Muscle layer of duodenum (tissue), 2 donors: ENCODE measurements around the gene DPP6.

Source experiments
- H3K27ac ChIP-seq: one replicate; pipeline ENCODE4 v1.7.0; 2013; ENCODE audit warnings: mild to moderate bottlenecking, low read length
- H3K27me3 ChIP-seq: one replicate; pipeline ENCODE4 v1.7.0; 2013; ENCODE audit warnings: low read depth, mild to moderate bottlenecking, control low read depth, low read length
- H3K36me3 ChIP-seq, 2 donors: one replicate each; pipeline ENCODE4 v1.7.0; 2013; ENCODE audit warnings: low read length in 2 of 2, control low read depth in 1 of 2, mild to moderate bottlenecking in 1 of 2; ENCODE audit not compliant: insufficient read depth in 2 of 2, control insufficient read depth in 1 of 2
- H3K4me1 ChIP-seq, 2 donors: one replicate each; pipeline ENCODE4 v1.7.0; 2013; ENCODE audit warnings: low read length in 2 of 2, mild to moderate bottlenecking in 2 of 2, control low read depth in 1 of 2, moderate library complexity in 1 of 2; ENCODE audit not compliant: insufficient read depth in 2 of 2, control insufficient read depth in 1 of 2
- H3K4me3 ChIP-seq, 2 donors: one replicate each; pipeline ENCODE4 v1.7.0; 2013; ENCODE audit warnings: low read length in 2 of 2, low read depth in 1 of 2, mild to moderate bottlenecking in 1 of 2
- H3K9me3 ChIP-seq, 2 donors: one replicate each; pipeline ENCODE4 v1.7.0; 2013; ENCODE audit warnings: low read length in 2 of 2, control low read depth in 1 of 2, mild to moderate bottlenecking in 1 of 2; ENCODE audit not compliant: control insufficient read depth in 1 of 2
- donor health status: healthy.

Gene DPP6

DNA sequence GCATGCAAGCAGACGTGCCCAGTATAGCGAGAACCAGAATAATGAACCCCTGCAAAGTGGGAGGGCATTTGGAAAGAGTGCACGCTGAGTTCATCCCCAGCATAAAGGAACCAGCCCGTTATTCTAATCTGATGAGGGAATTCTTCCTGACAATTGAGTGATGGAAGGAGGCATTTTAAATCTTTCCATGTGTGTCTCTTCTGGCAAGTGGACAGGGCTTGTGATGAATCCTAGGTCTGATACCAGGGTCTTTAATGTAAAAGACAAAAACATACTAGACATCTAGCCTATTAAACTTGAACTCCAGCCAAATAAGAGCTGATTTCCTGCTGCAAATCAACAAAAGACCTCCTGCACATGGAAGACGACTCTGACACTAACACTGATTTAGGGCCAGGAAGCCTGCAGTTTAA, 301.2 kb downstream of the DPP6 start:
- H3K9me3 ChIP-seq = peaks cover 0 to 4% of the 10 kb centered on the region in 2 donors
- no peak overlapping the region for H3K27ac ChIP-seq
- no peaks in the 10 kb centered on the region for H3K36me3 ChIP-seq
- H3K4me1 ChIP-seq = no peaks in the 10 kb centered on the region
- no peaks in the 10 kb centered on the region for H3K27me3 ChIP-seq
- H3K4me3 ChIP-seq = no peak overlapping the region

DNA sequence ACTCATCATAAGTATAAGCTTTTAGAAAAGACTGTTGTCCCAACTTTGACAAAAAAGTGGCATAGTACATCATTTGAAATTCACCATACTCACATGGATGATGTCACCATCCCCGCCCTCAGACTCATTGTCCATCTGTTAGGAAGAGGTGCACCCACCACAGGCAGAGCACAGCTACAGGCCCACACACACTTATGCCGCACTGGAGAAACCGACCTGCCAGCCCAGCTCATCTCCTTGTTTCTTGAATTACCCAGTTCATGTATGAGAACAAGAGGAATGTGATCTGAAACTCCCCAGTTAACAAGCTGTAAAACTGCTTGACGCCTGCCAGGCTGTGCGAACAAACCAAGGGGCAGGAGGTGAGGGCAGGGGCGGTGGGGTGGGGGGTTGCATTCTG, 312.0 kb downstream of the DPP6 start:
- Histone ChIP-seq H3K9me3 (no peaks in the 10 kb centered on the region), H3K4me3 (no peak overlapping the region), H3K4me1 (no peaks in the 10 kb centered on the region), H3K27ac (no peak overlapping the region), H3K27me3 (no peaks in the 10 kb centered on the region), H3K36me3 (no peaks in the 10 kb centered on the region)

DNA sequence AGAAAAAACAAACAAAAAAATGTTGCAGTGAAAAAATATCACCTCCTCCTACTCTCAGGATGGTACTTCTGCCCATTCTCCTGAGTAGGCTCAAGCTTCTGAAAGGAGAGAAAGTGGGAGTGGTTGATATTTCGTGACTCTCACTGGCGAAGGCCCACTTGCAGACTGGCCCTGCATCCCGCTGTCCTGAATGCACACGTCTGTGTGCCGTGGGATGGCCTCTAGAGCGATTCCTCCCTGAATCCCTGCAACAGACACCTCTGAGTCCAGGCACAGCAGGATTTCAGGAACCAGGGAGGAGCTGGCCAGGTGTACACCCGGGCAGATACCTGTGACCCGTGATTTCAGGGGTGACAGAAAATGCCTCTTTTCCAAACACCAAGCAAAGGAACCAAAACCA, 319.2 kb downstream of the DPP6 start:
- H3K4me1 ChIP-seq = no peaks in the 10 kb centered on the region
- no peaks in the 10 kb centered on the region for H3K27me3 ChIP-seq
- no peak overlapping the region for H3K4me3 ChIP-seq
- H3K36me3 ChIP-seq = no peaks in the 10 kb centered on the region
- no peak overlapping the region for H3K27ac ChIP-seq
- peaks cover 0 to 11% of the 10 kb centered on the region in 2 donors for H3K9me3 ChIP-seq

DNA sequence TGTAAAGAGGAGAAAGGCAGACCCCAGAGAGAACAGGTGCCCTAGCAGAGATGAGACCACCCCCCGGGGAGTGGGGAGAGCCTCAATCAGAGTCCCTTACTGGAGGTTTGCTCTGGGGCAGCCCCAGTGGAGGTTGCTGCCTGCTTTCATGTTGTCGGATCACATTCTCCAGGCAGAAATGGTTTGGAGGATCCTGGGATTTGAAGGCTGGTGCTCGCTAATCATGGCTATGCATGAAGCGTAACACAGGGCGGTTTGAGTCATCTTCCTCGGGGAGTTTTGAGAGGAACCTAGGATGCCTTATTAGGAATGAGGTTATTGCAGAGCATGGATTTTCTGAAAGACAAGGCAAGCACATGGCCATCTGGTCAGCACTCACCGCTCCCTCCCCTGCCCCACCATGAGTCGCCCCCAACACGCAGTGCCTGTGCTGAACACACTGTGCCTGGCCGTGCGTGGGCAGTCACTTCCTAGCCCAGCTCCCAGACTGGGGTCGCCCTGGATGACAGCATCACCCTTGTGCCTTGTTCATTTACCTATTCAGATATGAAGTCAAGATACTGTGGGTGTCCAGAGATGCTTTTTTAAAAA, 319.9 kb downstream of the DPP6 start:
- H3K9me3 ChIP-seq = peaks cover 0 to 11% of the 10 kb centered on the region in 2 donors
- H3K36me3 ChIP-seq = no peaks in the 10 kb centered on the region
- H3K4me1 ChIP-seq = no peaks in the 10 kb centered on the region
- H3K27ac ChIP-seq = no peak overlapping the region
- H3K27me3 ChIP-seq = no peaks in the 10 kb centered on the region
- no peak overlapping the region for H3K4me3 ChIP-seq

DNA sequence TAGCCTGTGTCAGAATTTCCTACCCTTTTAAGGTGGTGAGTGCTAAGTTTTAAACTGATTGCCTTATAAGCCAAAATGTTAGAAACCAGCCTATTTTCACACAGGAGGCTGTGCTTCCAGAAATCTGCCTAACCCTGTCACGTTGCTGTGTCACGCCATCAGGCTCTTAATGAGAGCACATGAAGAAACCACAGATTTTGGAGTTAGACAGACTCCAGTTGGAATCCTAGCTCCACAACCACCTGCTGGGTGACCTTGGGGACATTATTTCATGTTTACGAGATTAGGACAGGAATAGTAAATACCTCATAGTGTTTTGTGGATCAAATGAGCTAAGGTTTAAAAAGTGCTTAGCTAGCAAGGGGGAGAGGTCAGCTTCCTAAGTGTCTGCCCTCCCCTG, 321.8 kb downstream of the DPP6 start:
- no peaks in the 10 kb centered on the region for H3K36me3 ChIP-seq
- H3K27me3 ChIP-seq = no peaks in the 10 kb centered on the region
- H3K9me3 ChIP-seq = peaks cover 0 to 11% of the 10 kb centered on the region in 2 donors
- no peaks in the 10 kb centered on the region for H3K4me1 ChIP-seq
- H3K4me3 ChIP-seq = no peak overlapping the region
- no peak overlapping the region for H3K27ac ChIP-seq

DNA sequence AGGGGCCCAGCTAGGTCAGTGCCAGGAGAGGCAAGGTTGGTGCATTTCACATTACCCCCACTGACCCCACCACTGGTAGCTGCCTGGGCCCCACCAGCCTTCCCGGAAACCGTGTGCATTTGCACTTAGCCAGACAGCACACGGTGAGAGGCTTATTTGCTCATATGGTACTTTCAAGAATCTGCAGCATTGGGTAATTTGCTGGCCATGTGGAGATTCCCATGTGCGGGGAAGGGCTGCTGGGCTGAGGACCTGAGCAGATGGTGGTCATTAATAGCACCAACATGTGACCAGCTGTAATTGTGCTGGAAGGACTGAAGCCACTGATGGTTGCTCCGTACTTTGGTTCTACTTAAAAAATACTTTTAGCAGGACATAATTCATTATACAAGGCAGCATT, 323.8 kb downstream of the DPP6 start:
- H3K27ac ChIP-seq = no peak overlapping the region
- H3K27me3 ChIP-seq = no peaks in the 10 kb centered on the region
- H3K9me3 ChIP-seq = peaks cover 0 to 11% of the 10 kb centered on the region in 2 donors

DNA sequence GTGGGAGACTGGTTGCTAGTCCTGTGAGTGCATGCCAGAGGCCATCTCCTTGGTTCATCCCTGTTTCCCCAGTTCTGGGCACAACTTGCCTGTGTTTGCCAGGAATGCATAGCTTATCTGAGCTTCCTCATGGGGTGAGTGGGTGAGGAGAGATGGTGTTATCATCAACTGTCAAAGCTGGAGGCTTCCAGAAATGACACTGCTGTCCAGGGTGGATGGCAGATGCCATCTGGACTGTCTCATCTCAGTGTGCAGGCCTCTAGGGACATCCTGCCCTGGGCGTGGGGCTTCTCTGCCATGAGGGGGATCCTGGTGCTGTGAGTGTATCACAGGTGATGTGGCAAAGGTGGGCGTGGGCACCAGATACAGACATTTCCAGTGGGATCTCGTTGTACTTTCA, 328.6 kb downstream of the DPP6 start:
- Histone ChIP-seq H3K27me3 (no peaks in the 10 kb centered on the region), H3K9me3 (peaks cover 0 to 3% of the 10 kb centered on the region in 2 donors), H3K36me3 (no peaks in the 10 kb centered on the region), H3K27ac (no peak overlapping the region), H3K4me3 (no peak overlapping the region), H3K4me1 (no peaks in the 10 kb centered on the region)

More for the DNA sequence above, 323.8 kb downstream of the DPP6 start:
- Histone ChIP-seq H3K4me3 (no peak overlapping the region), H3K36me3 (no peaks in the 10 kb centered on the region), H3K4me1 (no peaks in the 10 kb centered on the region)

DNA sequence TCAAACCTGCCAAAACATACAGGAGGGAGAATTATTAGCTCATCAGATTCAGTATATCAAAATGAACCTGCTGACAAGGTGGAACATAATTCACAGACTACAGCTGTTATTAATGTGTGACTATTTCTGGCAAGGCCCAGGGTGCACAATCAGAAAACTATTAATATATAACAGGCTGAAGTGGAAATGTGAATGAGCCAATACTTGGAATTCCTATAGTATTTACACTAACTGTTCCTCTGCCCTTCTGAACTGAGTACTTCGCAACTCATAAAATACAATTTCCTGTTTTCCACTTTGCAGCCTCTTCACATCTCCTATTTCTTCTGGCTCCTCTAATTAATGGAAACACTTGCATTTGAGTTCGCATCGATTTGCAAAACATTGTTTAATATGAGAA, 330.8 kb downstream of the DPP6 start:
- Histone ChIP-seq H3K27ac (no peak overlapping the region), H3K36me3 (no peaks in the 10 kb centered on the region), H3K27me3 (no peaks in the 10 kb centered on the region), H3K4me1 (no peaks in the 10 kb centered on the region), H3K4me3 (no peak overlapping the region), H3K9me3 (no peaks in the 10 kb centered on the region)

DNA sequence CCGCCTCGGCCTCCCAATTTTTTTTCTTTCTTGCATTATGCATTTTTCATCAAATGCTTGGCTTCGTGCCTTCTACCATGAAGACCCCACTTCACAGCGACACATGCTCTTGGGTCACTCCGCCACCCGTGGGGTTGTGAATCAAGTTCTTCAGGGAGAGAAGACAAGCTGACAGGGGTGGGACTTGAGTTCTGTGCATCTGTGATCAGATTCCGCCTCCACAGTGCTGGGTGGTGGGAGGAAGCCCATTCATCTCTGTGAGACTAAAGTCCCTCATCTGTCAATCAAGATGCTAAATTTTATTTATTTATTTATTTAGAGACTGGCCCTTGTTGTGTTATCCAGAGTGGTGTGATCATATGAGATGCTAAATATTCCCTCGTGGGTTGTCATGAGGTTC, 333.0 kb downstream of the DPP6 start:
- H3K36me3 ChIP-seq = no peaks in the 10 kb centered on the region
- H3K9me3 ChIP-seq = no peaks in the 10 kb centered on the region
- H3K27me3 ChIP-seq = no peaks in the 10 kb centered on the region
- no peaks in the 10 kb centered on the region for H3K4me1 ChIP-seq
- no peak overlapping the region for H3K27ac ChIP-seq
- no peak overlapping the region for H3K4me3 ChIP-seq

DNA sequence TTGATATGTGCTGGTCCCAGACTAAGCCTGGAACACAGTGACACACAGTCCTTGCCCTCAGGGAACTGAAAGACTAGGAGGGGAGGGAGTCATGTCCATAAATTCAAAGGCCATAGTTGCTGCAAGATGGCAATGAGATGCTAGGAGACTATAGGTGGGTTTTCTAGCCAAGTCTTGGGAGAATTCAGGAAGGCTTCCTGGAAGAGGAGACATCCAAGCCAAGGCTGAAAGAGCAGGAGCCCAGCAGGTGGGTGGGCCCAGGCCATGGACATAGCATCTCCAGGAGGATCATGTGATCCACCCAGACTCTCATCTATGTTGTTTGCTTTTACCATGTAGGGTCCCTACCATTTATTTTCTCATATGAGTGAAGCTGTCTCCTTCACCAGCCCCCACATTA, 335.1 kb downstream of the DPP6 start:
- no peaks in the 10 kb centered on the region for H3K27me3 ChIP-seq
- H3K27ac ChIP-seq = no peak overlapping the region
- no peaks in the 10 kb centered on the region for H3K36me3 ChIP-seq
- H3K4me1 ChIP-seq = no peaks in the 10 kb centered on the region
- H3K9me3 ChIP-seq = no peaks in the 10 kb centered on the region
- no peak overlapping the region for H3K4me3 ChIP-seq

DNA sequence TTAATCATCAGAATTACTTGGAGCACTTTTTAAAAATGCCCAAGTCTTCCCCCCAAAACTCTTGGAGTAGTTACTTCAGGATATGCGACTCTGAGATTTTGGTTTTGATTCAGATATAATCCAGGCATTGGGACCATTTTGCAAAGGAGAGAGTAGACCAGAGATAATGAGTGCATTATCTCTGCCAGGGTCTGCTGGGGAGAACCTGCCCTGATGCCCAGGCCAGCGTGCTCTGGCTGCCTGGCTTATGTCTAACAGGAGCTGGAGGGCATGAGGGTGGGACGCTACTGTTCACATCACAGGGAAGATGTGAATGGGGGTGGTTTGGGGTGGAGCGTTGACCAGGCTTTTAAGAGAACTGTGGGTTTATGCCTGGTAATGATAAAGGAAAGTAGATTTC, 336.2 kb downstream of the DPP6 start:
- Histone ChIP-seq H3K4me3 (no peak overlapping the region), H3K27me3 (no peaks in the 10 kb centered on the region), H3K9me3 (no peaks in the 10 kb centered on the region), H3K36me3 (no peaks in the 10 kb centered on the region), H3K27ac (no peak overlapping the region), H3K4me1 (no peaks in the 10 kb centered on the region)

DNA sequence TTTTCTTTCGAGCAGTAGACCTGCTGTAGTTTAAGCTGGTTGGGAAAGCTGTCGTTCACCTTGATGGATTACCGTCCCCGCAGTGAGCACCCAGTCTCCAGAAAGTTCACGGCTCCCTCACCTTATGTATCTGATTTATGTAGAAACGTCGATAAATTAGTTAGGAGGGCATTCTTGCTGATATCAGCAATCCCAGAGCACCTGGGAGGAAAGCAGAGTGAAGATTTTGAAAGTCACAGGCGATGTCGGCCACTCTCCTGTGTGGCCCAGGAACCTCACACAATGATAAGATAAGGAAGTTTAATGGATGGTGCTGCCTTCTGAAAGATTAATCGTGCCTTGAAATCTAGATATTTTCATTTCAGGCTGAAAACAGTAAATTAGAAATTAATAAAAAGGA, 336.8 kb downstream of the DPP6 start:
- Histone ChIP-seq H3K9me3 (no peaks in the 10 kb centered on the region), H3K4me3 (no peak overlapping the region), H3K36me3 (no peaks in the 10 kb centered on the region), H3K27ac (no peak overlapping the region), H3K27me3 (no peaks in the 10 kb centered on the region), H3K4me1 (no peaks in the 10 kb centered on the region)
